ENCODE data around the gene SURF6. TPM values are rescaled to one million over a fixed set of nuclear protein-coding genes. Genes with fewer than 3 reads are reported as not detected.
A peak's percentile ranks its signal among the peaks of the same experiment; 100 is the strongest.

Gene SURF6
- polyA plus RNA-seq, 1 experiment, result 8.4 TPM

DNA sequence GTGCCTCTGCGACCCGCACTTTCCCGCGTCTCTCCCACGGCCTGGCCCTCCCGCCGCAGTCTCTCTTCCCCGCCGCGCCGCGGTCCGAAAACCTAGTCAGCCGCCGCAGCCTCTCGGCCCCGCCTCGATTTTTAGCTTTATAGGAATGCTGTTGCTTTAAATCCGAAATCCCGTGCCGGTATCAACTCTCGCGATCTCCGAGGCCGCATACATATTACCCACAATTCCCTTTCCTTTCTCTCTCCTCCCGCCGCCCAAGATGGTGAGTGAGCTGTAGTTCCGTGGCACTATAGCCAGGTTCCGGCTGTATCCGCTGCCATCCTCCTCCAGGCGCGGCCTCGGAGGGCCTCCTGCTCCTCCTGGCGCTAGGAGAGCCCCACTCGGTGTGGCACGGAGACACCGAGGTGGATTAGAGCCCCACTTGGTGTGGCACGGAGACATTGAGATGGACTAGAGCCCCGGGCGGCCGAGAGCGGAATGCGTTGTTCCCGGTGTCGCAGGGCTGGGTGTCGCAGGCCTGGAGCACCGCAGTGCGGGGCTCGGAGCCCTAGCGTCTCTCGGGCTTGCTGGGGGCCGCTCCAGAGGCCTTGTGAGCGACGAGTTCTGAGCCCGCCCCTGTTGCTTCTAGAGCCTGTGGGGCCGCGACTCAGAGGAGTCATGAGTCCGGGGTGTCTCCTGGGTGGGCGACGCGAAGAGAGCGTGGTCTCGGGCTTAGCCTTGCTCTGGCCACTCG lies 12.2 kb upstream of the SURF6 start, which contains the start of the genes MED22 and RPL7A:
MED22 (minus strand) TSS at position 147 of the 733 bp plus-strand sequence. CDS start 1,469 bp downstream, outside the sequence.
RPL7A (plus strand) TSS at position 234 of the 733 bp plus-strand sequence; CDS start at position 260, 26 bp downstream.
- TF ChIP-seq, protein P1, sequence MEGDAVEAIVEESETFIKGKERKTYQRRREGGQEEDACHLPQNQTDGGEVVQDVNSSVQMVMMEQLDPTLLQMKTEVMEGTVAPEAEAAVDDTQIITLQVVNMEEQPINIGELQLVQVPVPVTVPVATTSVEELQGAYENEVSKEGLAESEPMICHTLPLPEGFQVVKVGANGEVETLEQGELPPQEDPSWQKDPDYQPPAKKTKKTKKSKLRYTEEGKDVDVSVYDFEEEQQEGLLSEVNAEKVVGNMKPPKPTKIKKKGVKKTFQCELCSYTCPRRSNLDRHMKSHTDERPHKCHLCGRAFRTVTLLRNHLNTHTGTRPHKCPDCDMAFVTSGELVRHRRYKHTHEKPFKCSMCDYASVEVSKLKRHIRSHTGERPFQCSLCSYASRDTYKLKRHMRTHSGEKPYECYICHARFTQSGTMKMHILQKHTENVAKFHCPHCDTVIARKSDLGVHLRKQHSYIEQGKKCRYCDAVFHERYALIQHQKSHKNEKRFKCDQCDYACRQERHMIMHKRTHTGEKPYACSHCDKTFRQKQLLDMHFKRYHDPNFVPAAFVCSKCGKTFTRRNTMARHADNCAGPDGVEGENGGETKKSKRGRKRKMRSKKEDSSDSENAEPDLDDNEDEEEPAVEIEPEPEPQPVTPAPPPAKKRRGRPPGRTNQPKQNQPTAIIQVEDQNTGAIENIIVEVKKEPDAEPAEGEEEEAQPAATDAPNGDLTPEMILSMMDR (IDR thresholded peaks at IDR 0.05; ENCODE audit: insufficient read depth, low read depth, low read length), result no peak

DNA sequence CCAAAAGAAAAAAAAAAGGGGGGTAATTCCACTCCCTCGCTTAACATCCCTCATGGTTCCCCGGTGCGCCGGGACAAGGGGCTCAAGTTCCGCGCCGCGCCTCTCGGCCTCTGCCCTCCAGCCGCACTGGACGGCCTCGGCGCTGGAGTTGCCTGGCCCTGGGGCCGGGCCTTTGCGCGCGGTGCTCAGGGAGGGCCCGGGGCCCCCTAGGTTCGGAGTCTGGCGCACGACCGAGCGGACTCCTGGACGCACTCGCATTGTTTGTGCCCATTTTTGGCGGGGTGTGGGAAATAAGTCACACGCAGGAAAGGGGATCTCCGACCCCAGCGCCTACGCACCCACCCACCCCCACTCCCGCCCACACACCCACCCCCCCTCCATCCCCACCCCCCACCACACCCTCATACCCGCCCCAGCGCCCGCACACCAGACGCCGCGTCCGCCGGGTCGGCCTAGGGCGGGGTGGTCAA lies 11.6 kb upstream of the SURF6 start:
- peaks cover 52% of the 10 kb centered on the region for H3K36me3 ChIP-seq (ENCODE audit: control insufficient read depth, insufficient read depth, low read length)
- ChIA-PET CTCF (no interaction called here), POLR2A (interaction anchor here (0.6 to 1.0 kb wide), 4 partner anchors 12 to 317 kb away, joined by 3 to 8 read pairs (median 4); partner anchors contain the start of gene SURF6)
- peak overlapping the region; percentile 99 for H3K4me3 ChIP-seq (ENCODE audit: low read depth, low read length)
- TF ChIP-seq, protein P1 (IDR thresholded peaks at IDR 0.05; ENCODE audit: insufficient read depth, low read depth, low read length), result no peak
- DNase-seq (ENCODE audit: low read depth), result no peak
- H3K27me3 ChIP-seq (ENCODE audit: control insufficient read depth, insufficient read depth, low read length), result no peaks in the 10 kb centered on the region

More for the DNA sequence above, 12.2 kb upstream of the SURF6 start, which contains the start of the genes MED22 and RPL7A:
- H3K27me3 ChIP-seq (ENCODE audit: control insufficient read depth, insufficient read depth, low read length), result no peaks in the 10 kb centered on the region
- peaks cover 51% of the 10 kb centered on the region for H3K36me3 ChIP-seq (ENCODE audit: control insufficient read depth, insufficient read depth, low read length)
- ChIA-PET POLR2A (interaction anchor here (0.6 to 1.0 kb wide), 4 partner anchors 13 to 318 kb away, joined by 3 to 8 read pairs (median 4); partner anchors contain the start of gene SURF6), CTCF (no interaction called here)
- peak; percentile 87 for DNase-seq (ENCODE audit: low read depth)
- H3K4me3 ChIP-seq (ENCODE audit: low read depth, low read length), result peak within 1 kb of the TSS; percentile 99

DNA sequence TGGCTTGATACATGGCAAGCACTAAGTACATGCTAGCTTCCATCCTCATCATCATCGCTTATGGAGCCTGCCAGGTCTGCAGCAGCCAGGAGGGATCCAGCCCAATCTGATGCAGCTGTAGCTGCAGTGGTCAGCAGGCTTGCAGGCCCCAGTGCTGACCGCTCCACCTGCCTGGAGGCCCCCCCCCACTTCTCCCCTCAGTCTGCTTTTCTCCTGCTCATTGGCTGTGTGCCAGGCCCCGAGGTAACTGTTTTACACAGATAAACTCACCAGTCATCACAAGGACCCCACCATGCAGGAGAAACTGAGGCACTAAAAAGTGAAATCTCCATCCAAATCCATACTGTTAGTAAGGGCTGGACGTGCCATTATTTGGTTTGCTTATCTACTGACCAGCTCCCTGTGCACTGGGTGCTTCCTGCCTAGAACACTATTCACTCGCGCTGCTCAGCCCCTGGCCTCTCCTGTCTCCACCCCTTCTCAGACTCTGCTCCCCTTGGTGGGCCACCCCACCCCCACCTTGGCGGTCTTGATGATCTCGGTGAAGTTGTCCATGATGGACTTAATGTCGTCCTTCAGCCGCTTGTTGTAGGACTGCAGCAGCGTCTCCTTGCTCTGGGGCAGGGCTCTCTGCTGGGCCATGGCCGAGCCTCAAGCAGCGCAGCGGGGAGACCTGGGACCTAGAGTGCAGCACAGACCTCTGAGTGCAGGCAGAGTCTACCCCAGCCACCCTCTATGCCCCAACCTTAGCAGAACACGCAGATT lies 10.2 kb upstream of the SURF6 start:
- TF ChIP-seq, protein P1 (IDR thresholded peaks at IDR 0.05; ENCODE audit: insufficient read depth, low read depth, low read length), result no peak
- H3K4me3 ChIP-seq (ENCODE audit: low read depth, low read length), result peak overlapping the region; percentile 99
- ChIA-PET CTCF (no interaction called here), POLR2A (no interaction called here)
- no peaks in the 10 kb centered on the region for H3K27me3 ChIP-seq (ENCODE audit: control insufficient read depth, insufficient read depth, low read length)
- H3K36me3 ChIP-seq (ENCODE audit: control insufficient read depth, insufficient read depth, low read length), result peaks cover 53% of the 10 kb centered on the region
- DNase-seq (ENCODE audit: low read depth), result no peak

DNA sequence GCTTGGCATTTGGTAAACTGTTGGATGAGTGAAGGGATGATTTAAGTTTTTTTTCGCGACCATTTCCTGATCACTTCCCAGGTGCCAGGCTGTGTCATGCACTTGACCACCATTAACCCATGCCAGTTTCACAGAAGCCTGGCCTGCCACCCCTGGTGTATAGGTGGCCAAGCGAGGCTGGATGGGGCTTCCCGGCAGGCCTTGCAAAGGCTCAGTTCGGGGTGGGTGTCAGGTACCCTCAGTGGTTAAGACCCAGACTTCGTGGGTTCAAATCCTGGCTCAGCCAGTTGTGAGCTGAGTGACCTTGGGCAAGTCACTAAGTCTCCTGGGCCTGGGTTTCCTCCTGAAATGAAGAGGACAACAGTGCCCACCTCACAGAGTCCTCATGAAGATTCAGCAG lies 9.6 kb upstream of the SURF6 start:
- H3K27me3 ChIP-seq (ENCODE audit: control insufficient read depth, insufficient read depth, low read length), result no peaks in the 10 kb centered on the region
- no peak overlapping the region for H3K4me3 ChIP-seq (ENCODE audit: low read depth, low read length)
- CTCF ChIA-PET, result no interaction called here
- POLR2A ChIA-PET, result no interaction called here
- DNase-seq (ENCODE audit: low read depth), result no peak
- TF ChIP-seq, protein P1 (IDR thresholded peaks at IDR 0.05; ENCODE audit: insufficient read depth, low read depth, low read length), result no peak
- peaks cover 56% of the 10 kb centered on the region for H3K36me3 ChIP-seq (ENCODE audit: control insufficient read depth, insufficient read depth, low read length)

DNA sequence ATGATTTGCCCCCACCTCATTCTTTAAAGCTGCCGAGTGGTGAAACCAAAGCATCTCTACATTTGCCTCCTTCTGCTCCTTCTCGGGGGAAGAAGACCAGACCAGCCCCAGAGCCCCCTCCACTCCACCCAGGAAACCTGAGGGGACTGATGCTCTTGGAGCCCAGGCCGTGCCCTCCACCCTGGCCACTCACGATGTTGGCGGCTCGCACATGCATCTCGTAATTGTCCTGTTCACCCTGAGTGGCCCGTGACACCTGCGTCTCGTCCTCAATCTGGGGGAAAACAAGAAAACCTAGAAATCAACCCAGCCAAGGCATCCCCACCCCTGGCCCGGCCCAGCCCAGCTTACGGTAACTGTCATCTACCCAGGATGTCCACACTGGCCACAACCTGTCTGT lies 9.0 kb upstream of the SURF6 start:
- Histone ChIP-seq H3K4me3 (ENCODE audit: low read depth, low read length) (no peak overlapping the region), H3K36me3 (ENCODE audit: control insufficient read depth, insufficient read depth, low read length) (peaks cover 57% of the 10 kb centered on the region), H3K27me3 (ENCODE audit: control insufficient read depth, insufficient read depth, low read length) (no peaks in the 10 kb centered on the region)
- TF ChIP-seq, protein P1 (IDR thresholded peaks at IDR 0.05; ENCODE audit: insufficient read depth, low read depth, low read length), result no peak
- ChIA-PET POLR2A (no interaction called here), CTCF (interaction anchor here (4.7 kb wide), 1 partner anchor 15 kb away, joined by 13 read pairs; no protein-coding TSS in a partner anchor)
- no peak for DNase-seq (ENCODE audit: low read depth)
